GM10266 (cell line): Measurements from ENCODE around the gene SAYSD1.
A peak's percentile ranks its signal among the peaks of the same experiment; 100 is the strongest.

Source experiments
- DNase-seq: peaks from one replicate; pipeline ENCODE4 v3.0.0; 2012; ENCODE audit errors: extremely low spot score
- TF ChIP-seq, protein P1 (sequence below): IDR thresholded peaks from 2 replicates; pipeline ENCODE4 v1.5.1; 2012; ENCODE audit warnings: mild to moderate bottlenecking, low read depth; ENCODE audit not compliant: control insufficient read depth, insufficient read depth; ENCODE audit errors: missing control alignments

SAYSD1 gene

DNA sequence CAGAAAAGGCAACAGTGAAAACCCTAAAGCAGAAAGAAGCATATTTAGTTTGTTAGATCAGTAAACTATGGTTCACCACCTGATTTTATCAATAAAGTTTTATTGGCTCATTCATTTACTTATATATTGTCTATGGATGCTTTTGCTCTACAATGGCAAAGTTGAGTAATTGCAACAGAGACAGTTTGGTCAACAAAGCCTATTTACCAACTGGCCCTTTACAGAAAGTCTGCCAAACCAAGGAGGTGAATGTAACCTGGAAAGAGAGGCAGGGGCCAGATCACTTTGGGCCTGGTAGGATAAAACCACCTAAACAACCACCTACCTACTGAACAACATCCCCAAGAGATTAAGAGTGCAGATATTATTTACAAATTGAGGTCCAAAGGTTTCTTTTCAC, 19.4 kb downstream of the SAYSD1 start:
- TF ChIP-seq, protein P1, sequence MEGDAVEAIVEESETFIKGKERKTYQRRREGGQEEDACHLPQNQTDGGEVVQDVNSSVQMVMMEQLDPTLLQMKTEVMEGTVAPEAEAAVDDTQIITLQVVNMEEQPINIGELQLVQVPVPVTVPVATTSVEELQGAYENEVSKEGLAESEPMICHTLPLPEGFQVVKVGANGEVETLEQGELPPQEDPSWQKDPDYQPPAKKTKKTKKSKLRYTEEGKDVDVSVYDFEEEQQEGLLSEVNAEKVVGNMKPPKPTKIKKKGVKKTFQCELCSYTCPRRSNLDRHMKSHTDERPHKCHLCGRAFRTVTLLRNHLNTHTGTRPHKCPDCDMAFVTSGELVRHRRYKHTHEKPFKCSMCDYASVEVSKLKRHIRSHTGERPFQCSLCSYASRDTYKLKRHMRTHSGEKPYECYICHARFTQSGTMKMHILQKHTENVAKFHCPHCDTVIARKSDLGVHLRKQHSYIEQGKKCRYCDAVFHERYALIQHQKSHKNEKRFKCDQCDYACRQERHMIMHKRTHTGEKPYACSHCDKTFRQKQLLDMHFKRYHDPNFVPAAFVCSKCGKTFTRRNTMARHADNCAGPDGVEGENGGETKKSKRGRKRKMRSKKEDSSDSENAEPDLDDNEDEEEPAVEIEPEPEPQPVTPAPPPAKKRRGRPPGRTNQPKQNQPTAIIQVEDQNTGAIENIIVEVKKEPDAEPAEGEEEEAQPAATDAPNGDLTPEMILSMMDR, result no peak
- no peak for DNase-seq

DNA sequence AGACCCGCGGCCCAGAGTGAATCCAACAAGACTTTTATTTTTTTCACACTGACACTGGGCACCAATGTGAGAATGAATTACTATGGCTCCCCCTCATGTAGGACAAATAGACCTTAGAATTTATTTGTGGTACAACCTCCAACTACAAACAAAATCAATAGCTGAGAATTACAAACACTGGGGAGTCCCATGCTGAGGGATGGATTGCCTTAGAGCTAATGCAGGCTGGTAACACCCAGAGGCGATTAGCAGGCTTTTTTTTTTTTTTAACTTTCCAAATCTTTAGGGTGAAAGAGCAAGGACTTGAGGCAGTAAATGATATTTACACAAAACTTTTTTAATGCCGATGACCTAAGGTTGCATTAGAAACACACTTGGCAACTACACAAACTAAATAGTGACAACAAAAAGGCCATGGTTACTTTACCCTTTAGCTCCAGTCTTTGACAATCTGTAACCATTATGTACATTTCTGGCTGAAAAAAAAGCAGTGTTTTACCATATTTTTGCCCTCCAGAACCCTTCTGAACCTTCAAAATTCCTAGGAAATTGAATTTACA, 21.8 kb downstream of the SAYSD1 start:
- TF ChIP-seq, protein P1, result no peak
- no peak for DNase-seq

DNA sequence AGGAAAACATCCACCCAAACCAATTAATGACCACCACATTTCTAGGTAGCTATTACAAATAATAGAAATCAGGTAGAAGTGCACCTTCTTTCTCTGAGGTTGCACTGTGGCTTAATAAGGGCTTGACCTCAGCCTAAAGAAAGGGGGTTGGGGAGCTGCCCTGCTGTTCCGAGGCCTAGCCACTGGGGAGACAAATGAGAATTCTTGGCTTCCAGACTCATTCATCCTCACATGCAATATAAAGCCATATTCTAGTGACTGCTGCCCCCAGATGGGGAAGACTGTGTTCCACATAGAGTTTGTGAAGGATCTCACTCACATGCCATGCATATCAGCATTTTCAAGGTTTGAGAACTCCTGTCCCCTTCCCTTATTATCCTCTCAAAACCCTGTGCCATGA, 22.9 kb downstream of the SAYSD1 start:
- TF ChIP-seq, protein P1, result no peak
- no peak for DNase-seq

DNA sequence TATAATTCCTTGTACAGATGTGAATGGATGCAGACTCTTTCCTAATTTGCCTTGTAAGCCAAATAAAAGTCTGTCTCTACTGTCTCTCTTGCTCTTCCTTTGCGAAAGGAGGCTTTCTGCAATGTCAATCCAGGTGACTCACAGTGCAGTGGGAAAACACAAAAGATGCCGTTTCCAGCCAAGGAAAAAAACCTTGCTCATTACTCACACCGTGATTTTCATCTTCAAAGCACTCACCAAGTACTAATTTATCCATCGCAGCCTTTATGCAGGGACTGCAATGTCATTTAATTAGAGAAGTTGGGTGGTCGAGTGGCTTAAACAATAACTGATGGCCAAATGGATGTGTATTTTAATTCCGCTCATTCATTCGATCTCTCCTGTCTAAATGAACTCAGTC, 23.8 kb downstream of the SAYSD1 start:
- DNase-seq, result no peak

DNA sequence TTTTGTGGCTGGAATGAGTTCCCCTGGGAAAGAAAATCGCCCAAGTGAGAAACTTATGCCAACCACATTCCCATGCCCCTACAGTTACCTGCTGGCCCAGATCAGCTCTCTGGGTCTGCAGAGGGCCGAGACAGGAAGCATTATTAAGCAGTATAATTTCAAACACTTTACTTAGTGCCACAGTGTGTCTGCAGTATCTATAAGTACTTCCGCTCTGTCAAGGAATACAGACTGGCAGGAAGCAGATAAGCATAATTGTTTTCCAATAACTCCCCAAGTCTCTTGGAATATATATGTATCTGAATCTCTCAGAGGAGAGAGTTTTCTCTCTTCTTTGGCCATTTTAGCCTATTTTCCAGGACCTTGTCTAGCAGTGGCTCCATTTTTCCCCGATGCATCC, 24.9 kb downstream of the SAYSD1 start:
- TF ChIP-seq, protein P1, result no peak
- DNase-seq, result no peak

More for the DNA sequence above, 23.8 kb downstream of the SAYSD1 start:
- TF ChIP-seq, protein P1, result no peak

DNA sequence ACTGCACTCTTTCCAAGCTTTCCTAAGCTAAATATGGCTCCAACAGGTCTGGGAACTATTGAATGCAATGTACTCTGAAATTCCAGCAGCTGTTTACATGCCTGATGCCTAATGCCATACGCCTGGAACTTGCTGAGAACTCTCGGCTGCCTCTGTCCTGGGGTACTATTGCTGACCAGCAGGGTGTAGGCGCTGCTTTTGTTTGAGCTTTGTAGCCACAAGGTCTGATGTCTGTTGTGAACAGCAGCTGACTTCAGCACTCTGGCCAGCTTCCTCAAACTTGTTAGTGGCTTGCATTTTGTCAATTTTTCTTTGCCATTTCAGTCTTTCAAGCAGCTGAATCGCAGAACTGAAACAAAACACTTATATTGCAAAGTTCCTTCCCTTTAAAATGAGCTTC, 26.7 kb downstream of the SAYSD1 start:
- TF ChIP-seq, protein P1, result peak; percentile 19
- DNase-seq, result no peak

DNA sequence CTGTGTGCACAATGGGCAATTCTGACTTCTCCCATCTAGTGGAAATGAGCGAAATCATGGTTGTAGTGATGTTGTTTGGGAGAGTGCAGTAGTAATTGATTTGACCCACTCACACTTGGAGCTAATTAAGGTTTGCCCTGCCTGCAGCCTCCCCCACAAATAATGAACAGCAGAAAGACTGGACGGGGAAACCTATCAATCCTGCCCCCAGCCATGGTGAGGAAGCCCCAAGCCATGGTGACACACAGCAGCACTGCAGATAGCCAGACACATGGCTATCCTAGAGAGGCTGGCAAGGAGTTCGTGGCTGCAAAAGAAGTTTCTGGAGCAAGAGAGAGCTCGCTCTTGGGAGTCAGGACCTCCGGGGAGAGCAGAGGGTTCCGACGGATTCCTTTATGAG, 27.8 kb downstream of the SAYSD1 start:
- TF ChIP-seq, protein P1, result no peak
- no peak for DNase-seq
